Common myeloid progenitor, CD34-positive (primary cell): ENCODE measurements around the gene TMPRSS11A.

Experiments used
- CTCF ChIA-PET: fragments of 350-600 bp; sonication (Branson Sonifier 250); formaldehyde crosslinking; loops from one replicate; lab custom pipeline; 2021; ENCODE audit warnings: antibody characterized with exemption; lab: Charles Lee
- POLR2A ChIA-PET: fragments of 350-600 bp; sonication (Branson Sonifier 250); formaldehyde crosslinking; loops from one replicate; lab custom pipeline; 2021; ENCODE audit warnings: antibody characterized with exemption; lab: Charles Lee
- DNase-seq, 3 donors: peaks; one replicate each; pipeline versions ENCODE4 v3.0.0 to v3.0.0-alpha.2; 2013
- H3K27ac ChIP-seq, 2 experiments: 1 replicate in 1 of 2; 2 replicates in 1 of 2; pipeline ENCODE4 v1.7.0; 2013; ENCODE audit warnings: inconsistent platforms in 2 of 2, low read length in 2 of 2, mild to moderate bottlenecking in 2 of 2, low read depth in 1 of 2, moderate library complexity in 1 of 2; ENCODE audit not compliant: severe bottlenecking in 2 of 2, insufficient read depth in 1 of 2, poor library complexity in 1 of 2
- H3K27me3 ChIP-seq, 5 experiments: replicated peaks in 2 of 5; 1 replicate in 3 of 5; 2 replicates in 2 of 5; pipeline versions ENCODE4 v1.6.1 to v1.7.0; 2013; ENCODE audit warnings: low read length in 4 of 5, mild to moderate bottlenecking in 2 of 5, moderate library complexity in 2 of 5, inconsistent platforms in 1 of 5; ENCODE audit not compliant: insufficient read depth in 5 of 5, control insufficient read depth in 4 of 5
- H3K36me3 ChIP-seq, 4 experiments: 1 replicate in 2 of 4; 2 replicates in 2 of 4; pipeline versions ENCODE4 v1.6.1 to v1.7.0; 2013; ENCODE audit warnings: low read length in 3 of 4, control low read depth in 1 of 4, mild to moderate bottlenecking in 1 of 4; ENCODE audit not compliant: control insufficient read depth in 4 of 4, insufficient read depth in 4 of 4
- H3K4me1 ChIP-seq, 4 experiments: 1 replicate in 3 of 4; 2 replicates in 1 of 4; pipeline versions ENCODE4 v1.6.1 to v1.7.1; 2013; ENCODE audit warnings: low read length in 3 of 4, mild to moderate bottlenecking in 3 of 4, control low read depth in 1 of 4, inconsistent platforms in 1 of 4, moderate library complexity in 1 of 4; ENCODE audit not compliant: control insufficient read depth in 4 of 4, insufficient read depth in 4 of 4; ENCODE audit errors: control extremely low read depth in 1 of 4
- H3K4me3 ChIP-seq, 7 experiments: 1 replicate in 4 of 7; 2 replicates in 3 of 7; pipeline versions ENCODE4 v1.5.1 to v1.7.0; 2013; ENCODE audit warnings: mild to moderate bottlenecking in 7 of 7, low read length in 6 of 7, moderate library complexity in 6 of 7, inconsistent platforms in 2 of 7, low read depth in 2 of 7, control low read depth in 1 of 7; ENCODE audit not compliant: insufficient read depth in 4 of 7, control insufficient read depth in 1 of 7; ENCODE audit errors: extremely low read depth in 1 of 7
- H3K9me3 ChIP-seq, 5 experiments: 1 replicate in 4 of 5; 2 replicates in 1 of 5; pipeline versions ENCODE4 v1.6.1 to v1.7.1; 2013; ENCODE audit warnings: low read length in 4 of 5, mild to moderate bottlenecking in 2 of 5, inconsistent platforms in 1 of 5, low read depth in 1 of 5, moderate library complexity in 1 of 5; ENCODE audit not compliant: control insufficient read depth in 4 of 5, insufficient read depth in 2 of 5; ENCODE audit errors: control extremely low read depth in 1 of 5
- WGBS: methylation state at CpG from one replicate; pipeline ENCODE4 v1.1.5; 2013; ENCODE audit not compliant: insufficient coverage; 5-methylcytosine and 5-hydroxymethylcytosine counted together

Gene TMPRSS11A

DNA sequence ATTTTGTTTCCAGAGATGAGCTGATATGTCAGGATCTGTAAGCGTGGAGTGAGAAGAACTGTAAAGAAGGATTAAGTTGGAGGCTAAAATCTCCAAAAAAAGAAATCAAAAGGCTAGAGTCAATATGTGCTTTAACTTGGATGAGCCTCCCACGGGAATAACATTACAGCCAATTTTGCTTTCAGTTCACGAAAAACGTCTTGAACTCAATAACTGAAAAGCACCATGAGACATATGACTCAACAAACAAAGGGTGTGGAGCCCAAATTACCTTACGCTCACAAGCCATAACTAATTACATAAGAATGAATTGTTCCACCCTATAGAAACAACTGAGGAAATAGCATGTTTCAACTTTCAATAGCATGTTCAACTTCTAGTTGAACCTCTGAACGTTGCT lies 101.8 kb downstream of the TMPRSS11A start:
- CTCF ChIA-PET, result interaction anchor here (1.2 kb wide), 1 partner anchor 48 kb away, joined by 3 read pairs; no protein-coding TSS in a partner anchor
- no peak overlapping the region for H3K4me3 ChIP-seq
- H3K4me1 ChIP-seq, result no peaks in the 10 kb centered on the region
- POLR2A ChIA-PET, result no interaction called here
- H3K27ac ChIP-seq, result no peak overlapping the region
- no peak for DNase-seq
- WGBS, result 85% methylated on average over 5 of the region's 6 CpGs
- no peaks in the 10 kb centered on the region for H3K36me3 ChIP-seq
- H3K27me3 ChIP-seq, result no peaks in the 10 kb centered on the region
- no peaks in the 10 kb centered on the region for H3K9me3 ChIP-seq
